ENCODE data around the gene CNNM2. TPM values are rescaled to one million over a fixed set of nuclear protein-coding genes. Genes with fewer than 3 reads are reported as not detected.

CNNM2 gene
- total RNA-seq, 6 donors from 2014 or later = 6.4 to 33.5 (median 11.7) TPM

DNA sequence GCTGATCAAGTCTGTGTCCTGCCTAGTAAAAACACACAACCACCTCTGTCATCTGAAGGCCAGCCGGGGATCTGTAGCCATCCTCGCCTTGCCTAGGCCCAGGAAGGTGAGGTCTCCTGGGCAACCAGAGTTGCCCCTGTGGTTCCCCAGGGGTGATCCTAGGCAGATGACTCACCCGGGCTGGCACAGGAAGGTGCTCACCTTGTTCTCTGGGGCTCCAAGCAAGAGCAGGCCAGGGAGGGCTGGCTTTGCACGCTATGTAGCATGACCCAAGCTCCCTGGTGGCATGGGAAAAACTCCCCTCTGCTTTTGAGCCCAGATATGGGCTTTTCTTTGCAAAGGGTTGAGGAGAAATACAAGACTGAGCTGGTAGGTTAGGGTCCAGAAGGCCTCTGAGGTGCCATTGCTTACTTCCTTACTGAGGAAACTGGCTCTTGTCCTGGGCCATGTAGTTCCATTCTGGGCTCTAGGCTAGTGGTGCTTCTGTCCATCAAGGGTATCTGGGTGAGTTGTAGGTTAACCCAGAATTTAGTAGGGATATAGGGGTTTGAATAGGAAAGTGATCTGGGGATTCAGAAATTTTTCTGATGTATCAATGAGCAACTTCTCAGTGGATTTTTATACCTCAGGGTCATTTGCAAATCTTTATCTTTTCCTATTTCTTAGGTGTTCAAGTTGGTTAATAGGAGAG is 162.9 kb downstream of the CNNM2 start:
- no peak for DNase-seq
- Histone ChIP-seq H3K4me3 (no peak overlapping the region), H3K27me3 (no peaks in the 10 kb centered on the region), H3K4me1 (no peaks in the 10 kb centered on the region), H3K36me3 (peaks cover 9 to 46% (median 29%) of the 10 kb centered on the region in 4 donors), H3K9me3 (no peaks in the 10 kb centered on the region), H3K27ac (no peak overlapping the region)
- no peak for TF ChIP-seq POLR2A (IDR thresholded peaks at IDR 0.05)
- TF ChIP-seq CTCF (IDR thresholded peaks at IDR 0.05) = no peak
- TF ChIP-seq EP300 (IDR thresholded peaks at IDR 0.05) = no peak
- no peak for TF ChIP-seq POLR2AphosphoS5 (IDR thresholded peaks at IDR 0.05)
- no peak for ATAC-seq (ENCODE audit: low FRiP score in 2 of 2)
- 84 to 92% methylated on average over 2 to 4 of the region's 4 CpGs for WGBS, 2 donors

- DNase-seq (no peak), ATAC-seq (ENCODE audit: low FRiP score in 2 of 2) (no peak)
- peaks cover 6 to 46% (median 22%) of the 10 kb centered on the region in 4 donors for H3K36me3 ChIP-seq
Observed at GRCh38 chr10:103082683-103083082, 164.6 kb downstream of the CNNM2 start.

DNA sequence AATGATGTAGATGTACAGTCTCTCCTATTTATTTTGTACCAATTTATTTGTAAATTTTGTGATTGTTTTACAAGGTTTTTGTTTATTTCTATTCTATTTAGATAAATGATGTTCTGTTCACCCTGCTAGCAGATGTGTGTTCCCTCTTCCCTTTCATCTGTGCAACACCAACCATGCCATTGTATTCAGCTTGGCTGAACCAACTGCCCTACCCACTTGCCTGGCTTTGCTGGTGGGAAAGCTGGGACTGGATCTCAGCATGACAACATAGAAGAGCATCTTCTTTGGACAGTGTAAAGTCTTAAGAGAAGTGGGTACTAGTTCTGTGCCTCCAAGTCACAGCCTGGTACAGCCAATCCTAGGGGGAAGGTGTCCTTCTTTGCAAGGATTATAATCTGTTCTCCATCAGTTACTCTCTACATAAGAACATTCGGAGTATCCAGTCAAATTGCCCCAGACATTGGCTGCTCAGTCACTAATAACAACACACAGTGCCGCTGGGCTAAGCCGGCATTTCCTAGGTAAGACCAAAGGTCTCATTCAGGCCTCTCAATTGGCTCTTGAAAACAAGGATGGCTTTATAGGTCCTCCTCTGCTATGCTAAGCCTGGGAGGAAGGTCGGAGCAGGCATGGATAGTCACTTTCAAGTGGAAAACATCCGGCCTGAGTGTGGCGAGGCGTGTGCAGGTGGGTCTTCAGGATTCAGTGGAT is 165.3 kb downstream of the CNNM2 start:
- Histone ChIP-seq H3K36me3 (peaks cover 9 to 52% (median 23%) of the 10 kb centered on the region in 4 donors), H3K4me3 (no peak overlapping the region), H3K9me3 (no peaks in the 10 kb centered on the region), H3K27me3 (no peaks in the 10 kb centered on the region), H3K27ac (no peak overlapping the region), H3K4me1 (no peaks in the 10 kb centered on the region)
- whole genome bisulfite sequencing, 2 donors = 93 to 94% methylated on average over 7 of the region's 7 CpGs
- TF ChIP-seq CTCF (IDR thresholded peaks at IDR 0.05) (no peak), POLR2AphosphoS5 (IDR thresholded peaks at IDR 0.05) (no peak), EP300 (IDR thresholded peaks at IDR 0.05) (no peak), POLR2A (IDR thresholded peaks at IDR 0.05) (no peak)
- ATAC-seq (ENCODE audit: low FRiP score in 2 of 2) (no peak), DNase-seq (no peak)

More at GRCh38 chr10:103082683-103083082, 164.6 kb downstream of the CNNM2 start:
- TF ChIP-seq POLR2AphosphoS5 (IDR thresholded peaks at IDR 0.05) = no peak
- TF ChIP-seq CTCF (IDR thresholded peaks at IDR 0.05) = no peak
- no peak for TF ChIP-seq POLR2A (IDR thresholded peaks at IDR 0.05)
- TF ChIP-seq EP300 (IDR thresholded peaks at IDR 0.05) = no peak
- no peaks in the 10 kb centered on the region for H3K9me3 ChIP-seq
- no peak overlapping the region for H3K4me3 ChIP-seq
- H3K27me3 ChIP-seq = no peaks in the 10 kb centered on the region
- WGBS, 2 donors = 88 to 95% methylated on average over 1 of the region's 1 CpG
- no peak overlapping the region for H3K27ac ChIP-seq
- no peaks in the 10 kb centered on the region for H3K4me1 ChIP-seq

DNA sequence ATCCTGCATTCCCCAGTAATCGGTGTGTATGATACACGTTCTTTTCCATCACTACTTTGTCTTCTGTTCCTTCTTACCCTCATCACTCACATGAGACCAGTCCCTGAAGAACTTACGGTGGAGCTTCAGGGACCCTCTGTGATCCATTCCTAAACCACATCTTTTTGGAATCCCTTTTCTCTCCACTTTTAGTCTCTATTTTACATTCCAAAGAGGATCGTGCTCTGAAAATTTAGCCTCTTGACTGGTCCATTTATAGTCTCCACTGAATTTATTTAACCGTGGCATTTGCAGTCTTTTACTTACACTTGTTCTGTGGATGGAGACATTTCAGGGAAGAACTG is 165.9 kb downstream of the CNNM2 start:
- Histone ChIP-seq H3K4me3 (no peak overlapping the region), H3K9me3 (no peaks in the 10 kb centered on the region), H3K27me3 (no peaks in the 10 kb centered on the region), H3K4me1 (no peaks in the 10 kb centered on the region), H3K36me3 (peaks cover 14 to 57% (median 28%) of the 10 kb centered on the region in 4 donors), H3K27ac (no peak overlapping the region)
- DNase-seq (no peak), ATAC-seq (ENCODE audit: low FRiP score in 2 of 2) (no peak)
- WGBS, 2 donors = 90 to 92% methylated on average over 5 of the region's 5 CpGs
- TF ChIP-seq POLR2AphosphoS5 (IDR thresholded peaks at IDR 0.05) = no peak
- no peak for TF ChIP-seq CTCF (IDR thresholded peaks at IDR 0.05)
- TF ChIP-seq EP300 (IDR thresholded peaks at IDR 0.05) = no peak
- TF ChIP-seq POLR2A (IDR thresholded peaks at IDR 0.05) = no peak
